ENCODE measurements around the gene NKX1-1.
A peak's percentile ranks its signal among the peaks of the same experiment; 100 is the strongest.
"Not testable (repeated sequence)": the region's sequence is repeated elsewhere in the genome, so short reads cannot be mapped to it uniquely, and the experiment has no call there.

Gene NKX1-1

DNA sequence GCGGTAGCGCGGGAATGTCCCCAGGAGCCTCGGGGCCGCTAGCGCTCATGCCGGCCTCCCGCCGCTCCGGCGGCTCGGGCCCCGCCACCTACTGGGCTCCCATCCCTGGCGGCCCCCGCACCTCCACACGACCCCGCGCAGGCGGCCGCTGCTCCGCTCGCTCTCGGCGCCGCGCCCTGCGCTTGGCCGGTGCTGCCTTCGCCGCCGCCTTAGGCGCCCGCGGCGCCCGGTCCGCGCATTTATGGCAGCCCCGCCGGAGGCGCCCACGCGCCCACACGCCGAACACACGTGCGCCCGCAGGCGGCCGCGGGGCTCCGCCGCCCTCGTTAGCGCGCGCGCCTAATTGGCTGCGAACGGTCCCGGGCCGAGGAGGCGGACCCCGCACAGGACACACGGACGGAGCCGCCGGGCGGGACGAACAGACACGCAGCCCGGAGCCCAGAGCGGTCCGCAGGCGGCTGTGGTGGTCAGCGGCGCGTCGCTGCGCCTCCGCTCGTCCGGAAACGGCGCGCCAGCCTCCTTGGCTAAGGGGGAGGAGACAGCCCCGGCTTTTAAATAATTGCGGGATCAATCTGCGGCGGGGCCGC, at the start of gene NKX1-1:
Gene NKX1-1 (minus strand): TSS at position 49 of the 587 bp plus-strand sequence. CDS start 0 bp downstream, at position 49.
- no peak for DNase-seq (ENCODE audit: low spot score)

DNA sequence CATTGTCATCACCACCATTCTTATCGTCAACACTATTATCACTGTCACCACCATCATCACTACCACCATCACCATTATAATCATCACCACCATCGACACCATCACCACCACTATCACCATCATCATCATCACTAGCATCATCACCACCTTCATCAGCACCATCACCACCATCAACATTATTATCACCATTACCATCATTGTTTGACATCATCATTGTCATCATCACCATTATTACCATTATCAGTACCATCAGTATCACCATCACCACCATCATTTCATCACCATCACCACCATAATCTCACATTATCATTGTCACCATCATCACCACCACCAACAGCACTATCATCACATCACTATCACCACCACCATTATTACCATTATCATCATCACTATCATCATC, 47.5 kb upstream of the NKX1-1 start:
- DNase-seq (ENCODE audit: low spot score) = no peak

DNA sequence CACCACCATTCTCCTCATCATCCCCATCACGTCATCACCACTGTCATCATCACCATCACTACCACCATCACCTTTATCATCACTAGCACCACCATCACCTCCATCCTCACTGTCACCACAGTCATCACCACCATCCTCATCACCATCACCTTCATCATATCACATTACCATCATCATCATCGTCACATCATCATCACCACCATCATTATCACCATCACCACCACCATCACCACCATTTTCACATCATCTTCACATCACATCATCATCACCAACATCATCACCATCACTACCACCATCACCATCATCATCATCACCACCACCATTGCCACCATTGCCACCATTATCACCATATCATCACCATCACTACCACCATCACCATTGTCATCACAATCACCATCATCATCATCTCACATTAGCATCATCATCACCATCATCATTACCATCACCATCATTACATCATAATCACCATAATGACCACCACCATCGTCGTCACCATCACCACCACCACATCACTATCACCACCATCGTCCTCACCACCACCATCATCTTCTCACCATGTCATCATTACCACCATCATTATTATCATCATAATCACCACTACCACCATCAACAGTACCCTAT, 46.3 kb upstream of the NKX1-1 start:
- no peak for DNase-seq (ENCODE audit: low spot score)

DNA sequence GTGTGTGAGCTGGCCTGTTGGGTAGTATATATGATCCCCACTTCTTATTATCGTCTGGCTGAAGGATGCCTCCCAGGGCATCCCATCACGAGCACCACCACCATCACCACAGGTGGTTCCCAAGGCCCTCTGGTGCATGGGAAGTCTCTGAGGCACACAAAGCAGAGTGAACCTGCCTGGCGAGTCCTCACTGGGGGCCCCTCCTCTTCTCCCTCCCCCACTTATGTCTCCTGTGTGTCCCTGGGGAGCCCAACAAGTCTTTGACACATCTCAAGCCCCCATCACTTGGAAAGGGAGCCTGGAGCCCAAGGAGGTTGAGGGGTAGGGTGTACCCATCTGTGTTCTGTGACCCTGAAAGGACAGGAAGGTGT, 45.5 kb upstream of the NKX1-1 start:
- DNase-seq (ENCODE audit: low spot score) = no peak

DNA sequence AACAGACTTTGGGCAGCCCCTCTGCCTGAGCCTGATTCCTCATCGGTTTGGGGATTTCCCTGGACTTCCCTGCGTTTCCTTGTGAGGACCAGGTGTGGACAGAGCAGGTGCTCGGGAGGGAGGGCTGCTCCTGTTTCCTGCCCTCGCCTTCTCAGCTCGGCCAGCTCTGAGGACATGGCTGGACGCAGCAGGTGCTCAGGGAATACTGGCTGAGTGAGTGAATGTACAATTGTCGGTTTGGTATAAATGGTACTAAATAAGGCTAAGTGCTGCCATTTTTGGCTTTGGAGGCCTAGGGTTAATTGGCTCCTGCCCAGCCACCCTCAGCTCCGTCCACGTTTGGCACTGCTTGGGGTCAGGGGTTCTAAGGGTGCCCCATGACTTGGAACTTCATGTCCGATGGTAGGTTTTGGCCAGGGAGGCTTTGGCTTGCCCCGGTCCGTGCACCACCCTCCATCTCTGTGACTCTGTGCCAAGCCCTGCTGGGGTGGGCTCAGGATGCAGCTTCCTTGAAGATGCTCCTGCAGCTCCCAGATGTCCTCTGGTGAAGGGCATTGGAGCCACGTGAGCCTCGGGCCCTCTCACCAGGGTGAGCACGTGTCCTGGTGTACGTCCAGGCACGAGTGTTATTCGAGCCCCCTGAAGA, 45.0 kb upstream of the NKX1-1 start:
- DNase-seq (ENCODE audit: low spot score) = no peak

DNA sequence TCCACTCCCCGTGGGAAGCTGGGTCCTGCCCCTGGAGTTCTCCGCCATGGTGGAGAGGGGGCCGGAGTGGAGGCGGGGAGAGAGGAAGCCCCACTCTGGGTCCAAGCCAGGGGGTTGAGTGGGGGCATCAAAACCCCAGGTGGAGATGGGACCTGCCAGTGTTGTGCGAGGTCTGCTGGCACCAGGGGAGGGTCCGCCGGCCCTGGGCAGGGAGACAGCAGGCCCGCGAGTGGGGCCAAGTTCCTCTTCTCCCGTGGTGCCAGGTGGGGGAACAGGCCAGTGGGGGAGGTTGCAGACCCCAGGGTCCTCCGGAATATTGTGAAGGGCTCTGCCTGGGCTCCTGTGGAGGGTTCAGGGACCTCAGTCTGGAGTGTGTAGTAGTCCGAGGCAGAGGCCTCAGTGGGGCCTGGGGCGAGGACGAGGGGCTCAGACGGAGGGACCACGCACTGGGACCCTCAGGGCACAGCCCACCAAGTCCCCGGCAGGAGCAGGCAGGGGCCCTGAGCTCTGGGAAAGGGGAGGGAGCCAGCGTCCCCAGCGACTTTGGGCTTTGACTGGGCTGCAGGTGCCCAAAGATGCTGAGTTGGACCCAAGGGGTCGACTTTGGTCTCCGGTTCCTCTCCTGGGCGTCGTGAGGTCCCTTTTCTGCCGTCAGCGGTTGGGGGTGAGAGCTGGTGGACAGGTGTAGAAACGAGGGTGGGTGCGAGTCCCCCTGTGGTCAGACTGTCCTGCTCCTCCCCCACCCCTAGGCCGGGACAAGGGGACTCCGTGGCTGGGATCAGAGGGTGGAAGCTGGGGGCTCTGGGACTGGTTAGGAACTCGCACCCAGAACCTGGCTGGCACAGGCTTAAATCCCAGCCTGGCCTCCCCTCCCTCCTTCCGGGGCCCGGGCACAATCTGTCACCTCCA, 43.8 kb upstream of the NKX1-1 start:
- no peak for DNase-seq (ENCODE audit: low spot score)

DNA sequence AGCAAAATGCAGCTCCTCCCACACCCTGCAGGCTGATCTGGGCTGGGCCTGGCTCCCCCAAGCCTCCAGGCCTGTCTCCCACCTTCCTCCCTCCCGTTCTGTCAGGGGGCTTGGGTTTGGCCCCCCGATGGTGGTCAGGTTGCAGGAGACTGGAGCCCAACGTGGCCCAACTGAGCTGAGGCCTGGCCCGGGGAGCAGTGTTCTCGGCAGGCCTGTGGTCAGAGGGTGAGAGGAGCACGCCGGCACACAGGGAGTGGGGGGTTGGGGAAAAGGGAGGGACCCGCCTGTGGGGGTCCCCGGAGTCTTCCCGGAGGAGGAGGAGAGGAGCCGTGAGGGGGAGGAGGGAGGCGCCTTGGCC, 43.2 kb upstream of the NKX1-1 start:
- DNase-seq (ENCODE audit: low spot score) = no peak

DNA sequence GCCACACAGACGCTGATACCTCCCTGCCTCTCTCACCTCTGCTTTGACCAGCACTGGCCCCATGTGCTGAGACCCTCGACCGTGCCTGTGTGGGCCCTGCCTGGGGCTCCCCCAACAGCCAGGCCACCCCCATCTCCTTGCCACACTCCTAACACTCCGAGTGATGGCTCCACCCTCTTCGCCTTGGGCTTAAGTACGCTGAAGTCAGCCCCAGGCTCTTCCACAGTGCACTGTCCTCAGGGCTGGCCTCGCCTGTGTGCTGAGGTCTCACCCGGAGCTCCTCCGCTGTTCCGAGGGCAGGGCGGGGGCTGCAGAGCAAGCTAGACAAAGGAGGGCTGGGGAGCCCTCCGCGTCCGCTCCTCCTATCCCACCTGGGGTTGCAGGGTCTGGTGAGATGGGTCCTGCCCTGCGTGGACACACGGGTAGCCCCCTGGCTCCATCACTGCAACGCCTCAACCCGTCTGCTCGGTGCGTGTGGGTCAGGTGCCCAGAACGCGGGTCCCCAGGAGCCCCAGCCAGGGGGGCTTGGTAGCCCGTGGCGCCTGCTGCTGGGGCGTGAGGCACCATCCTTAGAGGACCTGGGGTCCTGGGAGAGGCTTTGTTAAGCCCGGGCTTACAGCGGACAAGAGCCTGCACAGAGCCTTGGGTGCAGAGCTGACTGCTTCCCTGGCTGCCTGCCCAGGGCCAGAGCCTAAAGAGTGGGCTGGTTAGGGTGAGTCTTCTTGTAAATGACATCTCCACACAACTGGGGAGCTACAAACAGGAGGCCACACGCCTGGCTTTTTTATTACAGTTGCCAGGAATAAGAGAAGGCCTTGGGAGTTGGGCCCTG, 42.6 kb upstream of the NKX1-1 start:
- no peak for DNase-seq (ENCODE audit: low spot score)

DNA sequence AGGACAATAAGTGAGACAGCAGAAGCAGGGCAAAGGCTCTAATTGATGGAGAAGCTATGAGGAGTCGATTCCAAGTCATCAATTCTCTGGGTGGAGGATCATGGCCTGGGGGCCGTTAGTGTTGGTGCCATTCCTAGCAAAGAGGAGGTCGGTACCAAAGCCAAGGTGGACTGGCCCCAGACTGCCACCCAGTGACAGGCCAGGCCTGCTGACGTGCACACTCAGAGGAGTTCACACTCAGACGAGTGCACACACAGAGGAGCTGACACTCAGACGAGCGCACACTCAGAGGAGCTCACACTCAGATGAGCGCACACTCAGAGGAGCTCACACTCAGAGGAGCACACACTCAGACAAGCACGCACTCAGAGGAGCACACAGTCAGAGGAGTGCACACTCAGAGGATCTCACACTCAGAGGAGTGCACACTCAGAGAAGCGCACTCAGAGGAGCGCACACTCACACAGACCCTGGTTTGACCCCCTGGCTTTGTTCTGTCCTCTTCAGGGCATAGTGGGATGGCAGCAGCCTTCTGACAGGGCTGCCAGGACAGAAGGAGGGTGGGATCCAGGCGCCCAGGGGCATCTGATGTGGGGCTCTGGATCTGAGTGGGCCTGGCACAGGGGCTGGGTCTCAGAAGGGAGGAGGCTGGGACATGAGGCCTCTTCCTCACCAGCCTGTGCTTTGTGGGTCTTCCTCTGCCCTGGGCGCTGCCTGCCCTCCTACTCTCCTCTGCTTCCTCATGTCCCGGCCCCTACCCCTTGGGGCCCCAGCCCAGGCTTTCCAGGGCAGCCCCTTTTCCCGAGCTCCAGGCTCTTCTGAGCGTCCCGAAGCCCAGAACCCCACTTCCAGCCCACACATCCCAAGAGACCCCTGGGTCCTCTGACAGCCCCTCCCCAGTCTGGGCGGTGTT, 41.7 kb upstream of the NKX1-1 start:
- DNase-seq (ENCODE audit: low spot score) = no peak

DNA sequence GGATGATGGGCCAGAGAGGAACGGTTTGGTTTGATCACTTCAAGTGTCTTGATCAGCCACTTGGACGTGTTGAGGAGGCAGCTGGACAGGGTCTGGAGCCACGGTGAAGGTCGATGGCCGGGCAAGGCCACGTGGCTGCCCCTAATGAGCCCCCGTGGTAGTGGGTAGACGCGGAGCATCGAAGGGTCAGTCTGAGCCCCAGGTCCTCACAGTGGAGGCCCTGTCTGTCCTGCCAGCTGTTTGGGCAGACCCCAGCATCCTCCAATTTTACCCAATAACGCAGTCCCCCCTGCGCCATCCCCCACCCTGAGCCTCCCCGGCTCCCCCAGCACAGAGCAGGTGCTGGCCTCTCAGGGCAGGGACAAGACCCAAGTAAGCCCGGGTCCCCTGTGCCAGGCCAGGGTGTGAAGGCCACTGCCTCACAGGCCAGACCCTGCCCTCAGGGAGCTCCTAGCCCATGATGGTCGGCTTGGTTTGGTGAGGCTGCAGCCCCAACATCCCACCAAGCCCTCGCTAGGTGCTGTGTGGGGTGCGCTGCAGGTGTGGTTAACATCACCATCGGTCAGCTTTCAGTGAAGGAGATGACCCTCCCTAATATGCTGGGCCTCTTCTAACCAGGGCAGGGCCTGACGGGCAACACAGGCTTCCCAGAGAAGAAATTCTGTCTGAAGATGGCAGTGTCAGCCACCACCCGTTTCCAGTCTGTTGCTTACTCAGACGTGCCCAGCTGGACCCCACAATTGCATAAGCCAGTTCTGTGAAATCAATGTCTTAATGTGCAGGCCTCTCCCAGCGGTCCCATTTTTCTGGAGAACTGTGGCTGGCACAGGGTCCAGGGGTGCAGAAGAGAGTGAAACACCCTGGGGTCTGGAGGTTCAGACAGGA, 40.5 kb upstream of the NKX1-1 start:
- no peak for DNase-seq (ENCODE audit: low spot score)

DNA sequence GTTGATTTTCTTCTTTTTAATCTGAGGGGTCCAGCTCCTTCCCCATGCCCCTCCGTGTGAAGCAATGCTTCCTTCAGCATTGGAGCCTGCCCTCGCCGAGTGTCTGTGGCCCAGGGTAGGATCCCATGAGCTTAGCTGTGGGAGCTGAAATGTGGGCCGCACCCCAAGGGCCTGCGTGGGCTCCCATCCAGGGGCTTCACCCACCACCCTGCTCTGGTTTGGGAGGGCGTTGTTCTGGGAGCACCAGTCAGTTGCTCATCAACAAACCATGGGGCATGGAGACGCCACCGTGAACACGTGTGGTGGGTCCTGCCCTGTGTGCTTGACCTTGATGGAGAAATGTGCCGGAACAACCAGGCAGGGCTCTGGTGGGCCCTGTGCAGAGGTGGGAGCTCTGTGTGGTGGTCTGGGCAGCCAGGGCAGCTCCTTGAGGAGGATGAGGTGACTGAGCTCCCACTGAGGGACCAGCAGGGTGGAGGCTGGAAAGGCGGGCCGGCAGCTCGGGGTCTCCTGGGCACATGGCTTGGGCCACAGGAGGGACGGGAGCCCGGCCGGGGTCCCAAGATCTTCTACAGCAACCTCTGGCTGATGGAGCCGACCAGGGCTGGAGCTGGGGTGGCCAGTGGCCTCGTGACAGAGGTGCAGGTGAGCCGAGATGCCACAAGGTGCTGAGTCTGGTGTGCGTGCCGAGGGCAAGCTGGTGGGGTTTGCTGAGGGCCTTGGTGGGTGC, 39.6 kb upstream of the NKX1-1 start:
- DNase-seq (ENCODE audit: low spot score) = no peak

DNA sequence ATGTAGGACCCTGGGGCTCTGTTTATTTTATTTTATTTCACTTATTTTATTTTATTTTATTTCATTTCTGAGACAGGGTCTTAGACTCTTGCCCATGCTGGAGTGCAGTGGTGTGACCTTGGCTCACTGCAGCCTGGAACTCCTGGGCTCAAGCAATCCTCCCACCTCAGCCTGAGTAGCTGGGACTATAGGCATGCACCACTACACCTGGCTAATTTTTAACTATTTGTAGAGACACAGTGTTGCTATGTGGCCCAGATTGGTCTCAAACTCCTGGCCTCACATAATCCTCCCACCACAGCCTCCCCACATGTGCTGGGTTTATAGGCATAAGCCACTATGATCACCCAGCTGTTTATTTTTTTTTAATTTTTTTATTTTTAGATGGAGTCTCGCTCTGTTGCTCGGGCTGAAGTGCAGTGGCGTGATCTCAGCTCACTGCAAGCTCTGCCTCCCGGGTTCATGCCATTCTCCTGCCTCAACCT, 37.5 kb upstream of the NKX1-1 start:
- not testable (repeated sequence) for DNase-seq (ENCODE audit: low spot score)

DNA sequence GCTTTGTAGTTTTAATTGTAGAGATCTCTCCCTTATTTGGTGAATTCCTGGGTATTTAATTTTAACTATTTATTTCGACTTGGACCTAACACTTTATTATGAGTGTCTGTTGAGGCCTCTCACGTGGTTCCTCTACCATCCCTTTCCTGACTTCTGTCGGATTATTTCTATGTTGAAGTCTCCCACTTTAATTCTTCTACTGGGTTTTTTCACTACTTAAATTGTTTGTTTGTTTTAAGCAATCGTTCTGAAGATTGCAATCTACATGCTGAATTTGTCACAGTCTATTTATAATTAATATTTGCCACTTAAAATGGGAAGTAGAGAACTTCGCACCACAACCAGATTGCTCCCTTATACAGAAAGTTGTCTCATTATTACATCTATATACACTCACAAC, 20.8 kb upstream of the NKX1-1 start:
- no peak for DNase-seq (ENCODE audit: low spot score)

DNA sequence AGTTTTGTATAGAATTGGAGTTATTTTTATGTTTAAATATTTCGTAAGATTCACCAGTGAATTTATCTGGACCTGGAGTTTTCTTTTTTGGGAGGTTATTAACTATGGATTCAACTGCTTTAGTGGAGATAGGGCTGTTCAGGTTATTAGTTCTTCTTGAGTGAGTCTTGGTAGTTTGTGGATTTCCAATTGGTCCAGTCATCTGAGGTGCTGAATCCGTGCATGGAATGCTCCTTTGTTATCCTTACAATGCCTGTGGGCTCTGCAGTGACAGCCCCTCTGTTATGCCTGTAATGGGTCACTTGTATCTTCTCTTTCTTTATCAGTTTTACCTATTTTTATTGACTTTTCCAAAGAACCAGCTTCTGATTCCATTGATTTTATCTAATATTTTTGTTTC, 15.4 kb upstream of the NKX1-1 start:
- no peak for DNase-seq (ENCODE audit: low spot score)

DNA sequence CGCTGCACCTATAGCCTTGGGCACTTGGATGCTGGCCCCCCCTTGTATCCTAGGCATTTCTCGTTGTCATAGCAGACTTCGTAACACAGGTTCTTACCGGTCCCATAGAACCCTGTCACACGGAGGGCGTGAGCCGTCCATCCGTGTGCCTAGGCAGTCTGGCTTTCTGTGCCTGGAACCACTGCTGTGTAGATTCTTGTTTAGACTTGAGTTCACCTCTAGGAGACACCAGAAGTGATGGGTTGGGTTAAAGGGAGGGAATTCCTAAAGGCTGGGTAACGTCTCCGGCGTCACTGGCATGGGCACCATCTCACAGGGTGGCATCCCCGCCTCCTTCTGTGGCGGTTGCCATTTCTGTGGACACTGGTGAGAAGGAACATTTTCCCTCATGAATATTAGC, 13.5 kb upstream of the NKX1-1 start:
- no peak for DNase-seq (ENCODE audit: low spot score)

DNA sequence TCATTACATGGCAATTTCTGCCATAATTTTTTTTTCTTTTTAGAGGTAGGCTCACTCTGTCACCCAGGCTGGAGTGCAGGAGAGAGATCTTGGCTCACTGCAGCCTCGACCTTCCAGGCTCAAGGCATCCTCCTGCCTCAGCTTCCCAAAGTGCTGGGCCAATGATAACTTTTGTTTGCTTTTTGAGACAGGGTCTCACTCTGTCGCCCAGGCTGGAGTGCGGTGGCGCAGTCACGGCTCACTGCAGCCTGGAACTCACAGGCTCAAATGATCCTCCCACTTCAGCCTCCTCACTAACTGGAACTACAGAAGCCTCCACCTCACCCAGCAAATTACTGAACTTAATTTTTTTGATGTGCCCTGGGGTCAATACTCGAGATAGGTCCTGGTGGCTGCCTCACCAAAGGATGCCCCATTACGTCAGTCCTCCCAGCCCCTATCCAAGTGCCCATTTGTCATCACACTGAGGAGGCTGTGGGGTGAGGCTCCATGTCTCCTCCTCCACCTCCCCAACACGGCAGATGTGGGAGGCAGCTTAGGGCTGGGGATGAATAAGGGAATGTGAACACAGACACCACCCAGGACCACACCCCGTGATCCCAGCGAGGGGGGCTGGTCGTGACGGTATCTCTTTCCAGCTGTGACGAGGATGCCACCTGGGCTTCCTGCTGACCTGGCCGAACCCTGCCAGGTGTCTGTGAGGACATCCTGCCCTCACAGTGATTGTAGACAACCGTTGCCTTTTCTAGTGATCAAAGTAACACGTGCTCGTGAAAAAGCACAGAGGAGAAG, 12.4 kb upstream of the NKX1-1 start:
- DNase-seq (ENCODE audit: low spot score) = no peak

DNA sequence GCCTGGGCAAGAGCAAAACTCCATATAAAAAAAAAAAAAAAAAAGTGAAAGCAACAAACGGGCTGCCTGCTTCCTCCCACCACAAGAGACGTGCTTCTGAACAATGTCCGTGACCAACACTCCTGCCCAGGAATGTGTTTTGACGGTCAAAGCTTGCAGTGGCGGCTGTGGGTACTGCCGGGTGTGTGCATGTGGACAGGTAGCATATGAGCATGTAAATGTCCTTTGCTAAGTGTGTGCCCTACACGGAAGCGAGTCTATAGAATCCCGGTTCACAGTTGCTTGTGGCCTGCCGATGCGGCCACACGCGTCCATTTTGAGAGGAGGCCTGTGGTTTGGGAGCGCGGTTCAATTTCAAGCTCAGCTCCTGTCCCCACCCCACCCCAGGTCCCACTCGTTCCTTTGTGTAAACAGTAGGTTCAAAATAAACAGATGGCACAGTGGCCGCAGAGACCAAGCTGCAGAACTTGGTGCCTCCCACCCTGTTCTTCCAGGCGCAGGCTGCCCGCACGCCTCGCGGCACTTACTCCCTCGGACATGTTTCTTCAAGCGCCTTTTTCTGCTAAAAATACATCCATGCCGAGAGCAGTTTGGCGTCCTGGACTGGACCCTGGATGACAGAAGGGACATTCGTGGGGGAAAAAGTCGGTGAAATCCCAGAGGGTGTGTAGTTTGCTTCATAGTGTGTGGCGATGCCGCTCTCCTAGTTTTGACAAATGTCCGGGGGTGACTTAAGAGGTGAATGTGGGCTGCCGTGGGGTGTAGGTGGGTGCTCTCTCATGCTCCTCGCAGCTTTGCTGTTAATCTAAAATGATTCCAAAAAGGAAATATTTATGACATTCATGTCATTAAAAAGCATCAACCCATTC, 11.5 kb upstream of the NKX1-1 start:
- peak; percentile 2 for DNase-seq (ENCODE audit: low spot score)

Measured in LoVo (cell line).